Measurements from ENCODE around the gene PLXNA4.

DNA sequence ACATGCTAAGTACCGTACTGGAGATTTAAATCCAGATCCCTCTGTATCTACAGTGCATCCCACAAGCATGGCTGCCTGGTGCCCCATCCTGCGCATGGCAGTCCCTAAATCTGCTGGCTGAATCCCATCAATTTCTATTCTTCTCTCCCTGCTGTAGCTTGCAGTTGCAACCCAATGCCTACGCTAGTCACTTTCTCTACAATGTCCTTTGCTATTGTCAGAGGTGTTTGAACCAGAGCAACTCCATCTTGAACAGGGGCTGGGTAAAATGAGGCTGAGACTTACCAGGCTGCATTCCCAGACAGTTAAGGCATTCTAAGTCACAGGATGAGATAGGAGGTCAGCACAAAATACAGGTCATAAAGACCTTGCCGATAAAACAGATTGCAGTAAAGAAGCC lies 461.2 kb downstream of the PLXNA4 start:
- TF ChIP-seq, protein P1, sequence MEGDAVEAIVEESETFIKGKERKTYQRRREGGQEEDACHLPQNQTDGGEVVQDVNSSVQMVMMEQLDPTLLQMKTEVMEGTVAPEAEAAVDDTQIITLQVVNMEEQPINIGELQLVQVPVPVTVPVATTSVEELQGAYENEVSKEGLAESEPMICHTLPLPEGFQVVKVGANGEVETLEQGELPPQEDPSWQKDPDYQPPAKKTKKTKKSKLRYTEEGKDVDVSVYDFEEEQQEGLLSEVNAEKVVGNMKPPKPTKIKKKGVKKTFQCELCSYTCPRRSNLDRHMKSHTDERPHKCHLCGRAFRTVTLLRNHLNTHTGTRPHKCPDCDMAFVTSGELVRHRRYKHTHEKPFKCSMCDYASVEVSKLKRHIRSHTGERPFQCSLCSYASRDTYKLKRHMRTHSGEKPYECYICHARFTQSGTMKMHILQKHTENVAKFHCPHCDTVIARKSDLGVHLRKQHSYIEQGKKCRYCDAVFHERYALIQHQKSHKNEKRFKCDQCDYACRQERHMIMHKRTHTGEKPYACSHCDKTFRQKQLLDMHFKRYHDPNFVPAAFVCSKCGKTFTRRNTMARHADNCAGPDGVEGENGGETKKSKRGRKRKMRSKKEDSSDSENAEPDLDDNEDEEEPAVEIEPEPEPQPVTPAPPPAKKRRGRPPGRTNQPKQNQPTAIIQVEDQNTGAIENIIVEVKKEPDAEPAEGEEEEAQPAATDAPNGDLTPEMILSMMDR (IDR thresholded peaks at IDR 0.05; ENCODE audit: insufficient read depth, low read length, poor library complexity, severe bottlenecking) = no peak
- no peak for TF ChIP-seq EZH2phosphoT487 (conservative IDR thresholded peaks at IDR 0.05; ENCODE audit: low read length)
